Adrenal gland (tissue), 5 donors: Measurements from ENCODE around the gene YAP1.

Experiments
- CTCF ChIP-seq, 6 experiments: fragments of 450-650 bp in 4 of 6; fragments of 200-600 bp in 2 of 6; sonication (generic) in 1 of 6; IDR thresholded peaks; 1 replicate in 5 of 6; 2 replicates in 1 of 6; pipeline versions ENCODE4 v1.5.1 to v1.8.0; 2016 to 2021; ENCODE audit warnings: antibody characterized with exemption in 6 of 6, mild to moderate bottlenecking in 2 of 6, moderate library complexity in 1 of 6
- POLR2A ChIP-seq, 2 donors: fragments of 450-650 bp; IDR thresholded peaks; one replicate each; pipeline ENCODE4 v1.6.1; 2017; ENCODE audit warnings: antibody characterized with exemption in 2 of 2, mild to moderate bottlenecking in 2 of 2, moderate library complexity in 1 of 2
- donor health status: DM: no; HTN: no; CAD: no.

- TF ChIP-seq CTCF (IDR thresholded peaks at IDR 0.05) (no peak), POLR2A (IDR thresholded peaks at IDR 0.05) (no peak)
Measured at GRCh38 chr11:102111011-102111786, 952 bp downstream of the YAP1 start.
